ENCODE measurements around the gene BDP1. TPM values are rescaled to one million over a fixed set of nuclear protein-coding genes. Genes with fewer than 3 reads are reported as not detected.

Gene BDP1
- total RNA-seq, 4 donors from 2014 or later = 26.5 to 42.9 (median 32.6) TPM

DNA sequence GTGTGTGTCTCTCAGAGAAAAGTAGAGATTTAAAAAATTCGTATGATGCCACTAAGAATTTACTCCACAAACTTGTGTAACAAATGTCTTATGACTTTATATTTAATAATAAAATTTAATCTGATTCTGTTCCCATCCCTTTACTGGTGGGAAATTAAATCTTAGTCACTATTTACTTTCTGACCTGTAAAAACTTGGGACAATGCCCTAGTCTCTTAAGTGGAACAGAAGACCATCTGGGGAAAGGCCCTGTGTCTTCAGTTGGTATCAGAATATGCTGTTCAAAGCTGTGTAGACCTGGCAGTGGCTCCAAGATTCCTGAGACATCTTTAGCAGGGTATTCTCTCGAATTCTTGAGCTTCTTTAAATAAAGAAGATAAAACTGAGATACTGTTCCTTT, 2.6 kb upstream of the BDP1 start:
- ATAC-seq (ENCODE audit: low FRiP score) (no peak), DNase-seq (ENCODE audit: low spot score) (no peak)
- TF ChIP-seq, protein P1, sequence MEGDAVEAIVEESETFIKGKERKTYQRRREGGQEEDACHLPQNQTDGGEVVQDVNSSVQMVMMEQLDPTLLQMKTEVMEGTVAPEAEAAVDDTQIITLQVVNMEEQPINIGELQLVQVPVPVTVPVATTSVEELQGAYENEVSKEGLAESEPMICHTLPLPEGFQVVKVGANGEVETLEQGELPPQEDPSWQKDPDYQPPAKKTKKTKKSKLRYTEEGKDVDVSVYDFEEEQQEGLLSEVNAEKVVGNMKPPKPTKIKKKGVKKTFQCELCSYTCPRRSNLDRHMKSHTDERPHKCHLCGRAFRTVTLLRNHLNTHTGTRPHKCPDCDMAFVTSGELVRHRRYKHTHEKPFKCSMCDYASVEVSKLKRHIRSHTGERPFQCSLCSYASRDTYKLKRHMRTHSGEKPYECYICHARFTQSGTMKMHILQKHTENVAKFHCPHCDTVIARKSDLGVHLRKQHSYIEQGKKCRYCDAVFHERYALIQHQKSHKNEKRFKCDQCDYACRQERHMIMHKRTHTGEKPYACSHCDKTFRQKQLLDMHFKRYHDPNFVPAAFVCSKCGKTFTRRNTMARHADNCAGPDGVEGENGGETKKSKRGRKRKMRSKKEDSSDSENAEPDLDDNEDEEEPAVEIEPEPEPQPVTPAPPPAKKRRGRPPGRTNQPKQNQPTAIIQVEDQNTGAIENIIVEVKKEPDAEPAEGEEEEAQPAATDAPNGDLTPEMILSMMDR (IDR thresholded peaks at IDR 0.05) = no peak

DNA sequence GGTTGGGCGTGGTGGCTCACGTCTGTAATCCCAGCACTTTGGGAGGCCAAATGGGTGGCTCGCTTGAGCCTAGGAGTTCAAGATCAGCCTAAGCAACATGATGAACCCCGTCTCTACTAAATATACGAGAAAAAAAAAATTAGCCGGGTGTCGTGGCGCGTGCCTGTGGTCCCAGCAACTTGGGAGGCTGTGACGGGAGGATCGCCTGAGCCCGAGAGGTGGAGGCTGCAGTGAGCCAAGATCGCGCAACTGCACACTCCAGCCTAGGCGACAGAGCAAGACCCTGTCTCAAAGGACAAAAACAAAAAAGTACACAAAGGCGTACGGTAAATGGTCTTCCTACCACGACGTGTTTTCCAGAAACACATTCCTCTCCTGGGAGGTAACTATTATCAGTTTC, 538 bp upstream of the BDP1 start:
- DNase-seq (ENCODE audit: low spot score) (no peak), ATAC-seq (ENCODE audit: low FRiP score) (no peak)
- TF ChIP-seq, protein P1 (IDR thresholded peaks at IDR 0.05) = no peak

DNA sequence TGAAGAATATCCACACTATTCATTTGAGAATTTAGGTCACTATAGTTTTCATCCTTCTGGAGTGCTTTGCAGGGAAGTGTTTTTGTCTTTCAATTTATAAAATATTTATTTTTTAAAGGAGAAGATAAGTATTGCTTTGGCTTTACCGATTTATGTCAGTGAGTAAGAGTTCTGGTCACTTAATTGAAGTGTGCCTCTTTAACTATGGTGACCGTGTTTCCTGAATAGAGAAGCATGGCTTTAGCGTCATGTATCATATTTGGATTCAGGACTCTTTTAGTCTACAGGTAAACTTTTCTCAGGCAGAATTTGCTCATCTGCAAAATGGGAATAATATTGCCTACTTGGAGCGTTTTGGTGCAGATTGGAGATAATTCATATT, 902 bp downstream of the BDP1 start:
- no peak for DNase-seq (ENCODE audit: low spot score)
- TF ChIP-seq, protein P1 (IDR thresholded peaks at IDR 0.05) = no peak
- ATAC-seq (ENCODE audit: low FRiP score) = no peak

DNA sequence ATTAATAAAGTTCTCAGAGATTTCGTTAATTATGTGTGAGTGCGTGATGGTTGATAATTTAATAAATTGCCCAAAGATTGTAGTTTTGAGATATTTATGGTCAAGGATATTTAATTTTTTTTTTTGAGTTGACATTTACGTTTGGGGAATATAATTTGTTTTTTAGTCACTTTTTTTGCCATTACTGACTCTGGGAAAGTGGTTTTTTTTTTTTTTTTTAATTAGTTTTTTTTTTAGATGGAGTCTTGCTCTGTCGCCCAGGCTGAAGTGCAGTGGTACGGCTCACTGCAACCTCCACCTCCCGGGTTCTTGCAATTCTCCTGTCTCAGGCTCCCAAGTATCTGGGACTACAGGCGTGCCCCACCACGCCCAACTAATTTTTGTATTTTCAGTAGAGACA, 1.7 kb downstream of the BDP1 start:
- TF ChIP-seq, protein P1 (IDR thresholded peaks at IDR 0.05) = no peak
- ATAC-seq (ENCODE audit: low FRiP score) = no peak
- no peak for DNase-seq (ENCODE audit: low spot score)

DNA sequence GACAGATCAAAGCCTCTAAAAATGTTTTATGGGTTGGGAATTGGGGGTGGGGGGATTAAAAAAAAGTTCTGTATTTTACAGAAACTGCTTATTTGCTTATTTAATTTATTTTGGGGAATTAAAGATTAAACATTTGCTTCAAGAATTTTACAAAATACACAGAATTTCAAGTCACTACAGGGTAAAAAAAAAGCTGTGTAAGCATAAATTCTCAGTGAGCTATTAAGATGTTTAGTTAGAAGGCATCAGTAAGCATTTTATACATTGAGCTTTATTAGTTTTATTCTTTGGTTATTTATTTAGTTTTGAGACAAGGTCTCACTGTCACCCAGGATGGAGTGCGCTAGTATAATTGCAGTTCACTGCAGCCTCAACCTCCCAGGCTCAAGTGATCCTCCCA, 5.2 kb downstream of the BDP1 start:
- ATAC-seq (ENCODE audit: low FRiP score) = no peak
- no peak for DNase-seq (ENCODE audit: low spot score)
- TF ChIP-seq, protein P1 (IDR thresholded peaks at IDR 0.05) = no peak

DNA sequence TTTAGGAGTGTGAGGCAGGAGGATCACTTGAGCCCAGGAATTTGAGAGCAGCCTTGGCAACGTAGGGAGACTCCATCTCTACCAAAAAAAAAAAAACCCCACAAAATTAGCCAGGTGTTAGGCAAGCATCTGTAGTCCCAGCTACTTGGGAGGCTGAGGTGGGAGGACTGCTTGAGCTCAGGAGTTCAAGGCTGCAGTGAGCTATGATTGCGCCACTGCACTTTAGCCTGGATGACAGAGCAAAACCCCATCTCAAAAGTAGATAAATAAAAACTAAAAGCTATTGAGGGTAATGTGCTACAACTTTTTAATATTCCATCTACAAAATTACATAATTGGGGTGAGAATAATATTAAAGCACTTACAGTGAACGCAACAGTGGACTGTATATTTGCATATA, 5.9 kb downstream of the BDP1 start:
- DNase-seq (ENCODE audit: low spot score) = no peak
- no peak for ATAC-seq (ENCODE audit: low FRiP score)
- TF ChIP-seq, protein P1 (IDR thresholded peaks at IDR 0.05) = no peak

DNA sequence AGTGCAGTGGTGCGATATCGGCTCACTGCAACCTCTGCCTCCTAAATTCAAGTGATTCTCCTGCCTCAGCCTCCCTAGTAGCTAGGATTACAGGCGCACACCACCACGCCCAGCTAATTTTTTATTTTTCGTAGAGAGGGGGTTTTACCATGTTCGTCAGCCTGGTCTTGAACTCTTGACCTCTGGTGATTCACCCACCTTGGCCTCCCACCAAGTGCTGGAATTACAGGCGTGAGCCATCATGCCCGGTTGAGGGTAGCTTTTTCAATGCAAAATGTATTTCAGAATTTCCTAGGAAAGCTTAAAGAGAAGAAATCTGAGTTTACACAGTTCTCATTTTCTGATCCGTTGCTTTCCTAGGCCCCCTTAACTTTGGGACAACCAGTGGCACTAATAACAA, 15.7 kb downstream of the BDP1 start:
- TF ChIP-seq, protein P1 (IDR thresholded peaks at IDR 0.05) = no peak
- ATAC-seq (ENCODE audit: low FRiP score) = no peak
- no peak for DNase-seq (ENCODE audit: low spot score)

Data from omental fat pad (tissue), 4 donors.